Body of pancreas (tissue), 4 donors: ENCODE results near the gene HMGB4. TPM values are rescaled to one million over a fixed set of nuclear protein-coding genes. Genes with fewer than 3 reads are reported as not detected.

Experiments
- ATAC-seq: fragments of 150-250 bp; one replicate; pipeline ENCODE4 v1.9.1; 2016
- DNase-seq, 4 donors: peaks; one replicate each; pipeline ENCODE4 v3.0.0-alpha.2; 2019
- H3K27ac ChIP-seq, 4 donors: fragments of 200-600 bp; sonication (generic); 1 replicate in 3 of 4; 2 replicates in 1 of 4; pipeline versions ENCODE4 v1.5.1 to v1.6.1; 2016 to 2019; ENCODE audit warnings: mild to moderate bottlenecking in 1 of 4, mixed read lengths in 1 of 4, moderate library complexity in 1 of 4
- H3K27me3 ChIP-seq, 2 donors: fragments of 200-600 bp; sonication (generic); one replicate each; pipeline ENCODE4 v1.6.0; 2016; ENCODE audit warnings: mild to moderate bottlenecking in 1 of 2
- H3K36me3 ChIP-seq, 2 donors: fragments of 200-600 bp; sonication (generic); replicated peaks in 1 of 2; 2 replicates each; pipeline ENCODE4 v1.5.1; 2016; ENCODE audit warnings: low read depth in 2 of 2; ENCODE audit not compliant: insufficient read depth in 1 of 2
- H3K4me1 ChIP-seq: fragments of 200-600 bp; sonication (generic); one replicate; pipeline ENCODE4 v1.6.0; 2016
- H3K4me3 ChIP-seq, 2 donors: fragments of 200-600 bp; sonication (generic); 1 replicate in 1 of 2; 2 replicates in 1 of 2; pipeline ENCODE4 v1.5.1; 2016 to 2019
- H3K9me3 ChIP-seq, 3 donors: fragments of 200-600 bp; sonication (generic); 1 replicate in 2 of 3; 2 replicates in 1 of 3; pipeline ENCODE4 v1.5.1; 2016
- POLR2A ChIP-seq, 3 donors: fragments of 450-650 bp; IDR thresholded peaks; one replicate each; pipeline ENCODE4 v1.6.1; 2016; ENCODE audit warnings: antibody characterized with exemption in 3 of 3, mild to moderate bottlenecking in 2 of 3
- WGBS, 2 donors: methylation state at CpG; one replicate each; pipeline ENCODE4 v1.1.5; 2017; 5-methylcytosine and 5-hydroxymethylcytosine counted together
- intact Hi-C: fragments of 100-400 bp; cut with DNase I; formaldehyde crosslinking; loops from one replicate; pipeline ENCODE4 v1.15.1; 2023
- total RNA-seq, 2 donors: library from RNA; depleted of rRNA; stranded (reverse); fragments of >200 nt; gene quantifications; one replicate each; pipeline ENCODE4 v1.1.0, GENCODE V29; 2016
- TF ChIP-seq, protein P1 (sequence below), 7 experiments: fragments of 450-650 bp in 4 of 7; fragments of 200-600 bp in 3 of 7; sonication (generic) in 3 of 7; IDR thresholded peaks; one replicate each; pipeline ENCODE4 v1.5.1; 2016 to 2019; ENCODE audit warnings: antibody characterized with exemption in 7 of 7

The HMGB4 gene
- total RNA-seq, 2 donors from 2014 or later: not detected

DNA sequence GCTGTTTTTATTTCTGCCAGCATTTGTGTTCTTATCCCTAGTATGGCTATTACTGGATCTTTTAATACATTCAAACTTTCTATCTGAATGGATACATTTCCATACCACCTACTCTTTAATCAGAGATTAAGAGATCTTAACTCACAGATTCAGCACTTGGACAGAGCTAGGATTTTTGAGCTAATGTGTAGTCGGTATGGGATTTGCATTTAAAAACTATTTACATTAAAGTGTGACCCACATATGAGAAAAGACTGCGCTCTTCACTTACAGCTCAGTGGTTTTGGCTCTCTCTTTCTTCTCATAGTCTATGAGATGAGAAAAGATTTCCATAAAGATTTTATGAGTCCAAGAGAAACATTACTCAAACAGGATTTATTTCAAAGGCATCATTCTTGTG lies 16.4 kb downstream of the HMGB4 start:
- Histone ChIP-seq H3K9me3 (no peaks in the 10 kb centered on the region), H3K27me3 (no peaks in the 10 kb centered on the region), H3K27ac (no peak overlapping the region), H3K36me3 (no peaks in the 10 kb centered on the region), H3K4me3 (no peak overlapping the region), H3K4me1 (no peaks in the 10 kb centered on the region)
- 49 to 57% methylated on average over 2 of the region's 2 CpGs for WGBS, 2 donors
- no peak for ATAC-seq
- no peak for DNase-seq
- TF ChIP-seq, protein P1, sequence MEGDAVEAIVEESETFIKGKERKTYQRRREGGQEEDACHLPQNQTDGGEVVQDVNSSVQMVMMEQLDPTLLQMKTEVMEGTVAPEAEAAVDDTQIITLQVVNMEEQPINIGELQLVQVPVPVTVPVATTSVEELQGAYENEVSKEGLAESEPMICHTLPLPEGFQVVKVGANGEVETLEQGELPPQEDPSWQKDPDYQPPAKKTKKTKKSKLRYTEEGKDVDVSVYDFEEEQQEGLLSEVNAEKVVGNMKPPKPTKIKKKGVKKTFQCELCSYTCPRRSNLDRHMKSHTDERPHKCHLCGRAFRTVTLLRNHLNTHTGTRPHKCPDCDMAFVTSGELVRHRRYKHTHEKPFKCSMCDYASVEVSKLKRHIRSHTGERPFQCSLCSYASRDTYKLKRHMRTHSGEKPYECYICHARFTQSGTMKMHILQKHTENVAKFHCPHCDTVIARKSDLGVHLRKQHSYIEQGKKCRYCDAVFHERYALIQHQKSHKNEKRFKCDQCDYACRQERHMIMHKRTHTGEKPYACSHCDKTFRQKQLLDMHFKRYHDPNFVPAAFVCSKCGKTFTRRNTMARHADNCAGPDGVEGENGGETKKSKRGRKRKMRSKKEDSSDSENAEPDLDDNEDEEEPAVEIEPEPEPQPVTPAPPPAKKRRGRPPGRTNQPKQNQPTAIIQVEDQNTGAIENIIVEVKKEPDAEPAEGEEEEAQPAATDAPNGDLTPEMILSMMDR (IDR thresholded peaks at IDR 0.05): no peak
- no peak for TF ChIP-seq POLR2A (IDR thresholded peaks at IDR 0.05)
- intact Hi-C loops: no loop called here

DNA sequence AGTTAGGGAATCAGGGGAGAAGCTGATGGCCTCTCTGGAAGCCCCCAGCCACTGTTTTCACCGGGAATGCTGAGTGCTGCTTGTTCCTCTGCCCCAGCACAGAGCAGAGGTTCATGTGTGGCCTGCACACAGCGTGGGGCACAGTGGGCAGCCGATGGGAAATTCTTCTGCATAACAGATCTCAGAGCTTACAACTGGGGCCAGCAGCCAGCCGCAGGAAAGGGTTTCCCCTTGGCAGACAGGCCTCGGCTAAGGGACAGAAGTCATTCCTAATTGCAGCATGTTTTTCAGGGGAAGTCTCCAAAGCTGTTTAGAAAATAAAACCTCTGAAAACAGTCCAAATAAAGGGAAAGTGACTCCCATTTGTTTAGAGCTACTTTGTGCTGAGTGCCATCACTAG lies 22.6 kb downstream of the HMGB4 start:
- Histone ChIP-seq H3K4me1 (no peaks in the 10 kb centered on the region), H3K9me3 (no peaks in the 10 kb centered on the region), H3K36me3 (no peaks in the 10 kb centered on the region), H3K27me3 (no peaks in the 10 kb centered on the region), H3K4me3 (no peak overlapping the region), H3K27ac (no peak overlapping the region)
- intact Hi-C loops: no loop called here
- ATAC-seq (no peak), DNase-seq (no peak)
- no peak for TF ChIP-seq POLR2A (IDR thresholded peaks at IDR 0.05)
- TF ChIP-seq, protein P1 (IDR thresholded peaks at IDR 0.05): no peak
- 44 to 55% methylated on average over 5 of the region's 5 CpGs for WGBS, 2 donors

DNA sequence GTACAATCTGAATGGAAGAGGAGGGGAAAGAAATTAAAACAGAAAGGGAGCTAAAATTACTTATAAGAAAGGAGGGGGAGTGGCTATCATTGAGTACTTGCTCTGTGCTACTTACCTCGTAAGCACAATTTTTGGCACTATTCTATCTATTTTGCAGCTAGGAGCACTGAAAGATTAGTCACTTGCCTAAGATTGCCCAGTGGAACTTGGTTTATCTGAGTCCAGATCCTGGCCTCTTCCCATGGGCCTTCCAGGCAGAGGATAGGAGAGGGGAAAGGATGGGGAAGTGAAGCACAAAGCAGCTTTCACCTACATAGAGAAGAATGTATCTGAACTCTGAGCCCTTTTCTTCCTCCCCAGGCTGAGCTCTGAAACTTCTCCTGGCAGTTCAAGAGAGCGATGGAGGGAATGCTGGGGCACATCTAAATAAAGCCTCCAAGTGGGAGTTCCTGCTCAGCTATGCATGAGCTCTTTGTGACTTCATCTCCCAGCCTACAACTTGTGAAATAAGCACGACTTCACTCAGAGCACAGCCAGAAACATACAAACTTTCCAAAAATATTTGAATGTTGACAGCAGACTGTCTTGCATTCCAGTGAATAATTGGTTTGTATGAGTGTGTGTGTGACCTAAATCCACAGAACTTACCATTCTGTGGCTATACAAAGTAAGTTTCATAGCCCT lies 29.4 kb downstream of the HMGB4 start:
- Histone ChIP-seq H3K4me3 (no peak overlapping the region), H3K27me3 (no peaks in the 10 kb centered on the region), H3K27ac (no peak overlapping the region), H3K4me1 (no peaks in the 10 kb centered on the region), H3K36me3 (no peaks in the 10 kb centered on the region), H3K9me3 (no peaks in the 10 kb centered on the region)
- ATAC-seq: peak; percentile 33
- 62 to 68% methylated on average over 3 of the region's 3 CpGs for WGBS, 2 donors
- intact Hi-C loops: no loop called here
- peak in 1 of 4 donors; percentile 12 for DNase-seq
- TF ChIP-seq, protein P1 (IDR thresholded peaks at IDR 0.05): no peak
- TF ChIP-seq POLR2A (IDR thresholded peaks at IDR 0.05): no peak

DNA sequence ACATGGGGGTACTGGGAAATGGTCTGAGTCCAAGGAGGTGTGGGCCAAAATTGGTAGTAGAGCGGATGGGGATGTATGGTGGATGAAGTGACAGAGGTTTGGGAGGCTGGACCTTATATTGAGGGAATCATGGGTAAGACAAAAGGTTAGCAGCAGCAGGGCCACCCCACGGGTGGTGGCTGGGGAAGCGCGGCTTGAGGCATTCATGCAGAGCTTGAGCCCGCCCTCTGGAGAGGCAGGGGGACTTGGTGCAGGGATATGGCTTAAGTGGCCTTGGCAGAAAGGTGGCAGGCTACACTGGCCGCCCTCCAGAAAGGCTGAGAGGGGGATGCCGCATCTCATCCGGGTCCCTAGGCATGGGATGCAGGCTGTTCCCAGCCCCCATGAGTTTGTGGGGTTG lies 31.5 kb downstream of the HMGB4 start:
- no peak for ATAC-seq
- Histone ChIP-seq H3K4me3 (no peak overlapping the region), H3K27me3 (no peaks in the 10 kb centered on the region), H3K9me3 (no peaks in the 10 kb centered on the region), H3K36me3 (no peaks in the 10 kb centered on the region), H3K27ac (no peak overlapping the region), H3K4me1 (no peaks in the 10 kb centered on the region)
- TF ChIP-seq, protein P1 (IDR thresholded peaks at IDR 0.05): no peak
- no peak for TF ChIP-seq POLR2A (IDR thresholded peaks at IDR 0.05)
- no peak for DNase-seq
- intact Hi-C loops: no loop called here
- WGBS, 2 donors: 63 to 83% methylated on average over 5 to 8 of the region's 8 CpGs

DNA sequence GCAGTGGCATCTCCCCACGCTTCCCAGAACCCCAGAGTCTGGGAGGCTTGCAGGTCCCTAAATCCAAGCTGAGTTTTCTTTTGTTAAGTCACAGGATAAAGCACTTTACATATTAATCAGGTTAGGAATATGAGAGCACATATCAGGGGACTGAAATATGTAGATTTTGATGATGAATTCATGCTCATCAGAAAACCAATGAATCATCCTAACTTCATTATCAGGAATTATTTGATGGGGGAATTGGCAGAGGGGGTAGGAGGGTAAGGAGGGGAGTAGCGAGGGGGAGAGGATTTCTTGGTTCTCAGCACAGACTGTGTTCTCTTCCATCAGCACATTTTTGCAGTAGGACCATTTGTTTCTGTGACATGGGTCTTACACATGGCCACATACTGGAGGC lies 32.1 kb downstream of the HMGB4 start:
- Histone ChIP-seq H3K4me3 (no peak overlapping the region), H3K36me3 (no peaks in the 10 kb centered on the region), H3K27me3 (no peaks in the 10 kb centered on the region), H3K27ac (no peak overlapping the region), H3K4me1 (no peaks in the 10 kb centered on the region), H3K9me3 (no peaks in the 10 kb centered on the region)
- DNase-seq (no peak), ATAC-seq (no peak)
- WGBS, 2 donors: 84 to 91% methylated on average over 2 of the region's 2 CpGs
- TF ChIP-seq POLR2A (IDR thresholded peaks at IDR 0.05): no peak
- TF ChIP-seq, protein P1 (IDR thresholded peaks at IDR 0.05): no peak
- intact Hi-C loops: no loop called here
